ENCODE measurements around the gene SEL1L2. TPM values are rescaled to one million over a fixed set of nuclear protein-coding genes. Genes with fewer than 3 reads are reported as not detected.

SEL1L2 gene, protein sequence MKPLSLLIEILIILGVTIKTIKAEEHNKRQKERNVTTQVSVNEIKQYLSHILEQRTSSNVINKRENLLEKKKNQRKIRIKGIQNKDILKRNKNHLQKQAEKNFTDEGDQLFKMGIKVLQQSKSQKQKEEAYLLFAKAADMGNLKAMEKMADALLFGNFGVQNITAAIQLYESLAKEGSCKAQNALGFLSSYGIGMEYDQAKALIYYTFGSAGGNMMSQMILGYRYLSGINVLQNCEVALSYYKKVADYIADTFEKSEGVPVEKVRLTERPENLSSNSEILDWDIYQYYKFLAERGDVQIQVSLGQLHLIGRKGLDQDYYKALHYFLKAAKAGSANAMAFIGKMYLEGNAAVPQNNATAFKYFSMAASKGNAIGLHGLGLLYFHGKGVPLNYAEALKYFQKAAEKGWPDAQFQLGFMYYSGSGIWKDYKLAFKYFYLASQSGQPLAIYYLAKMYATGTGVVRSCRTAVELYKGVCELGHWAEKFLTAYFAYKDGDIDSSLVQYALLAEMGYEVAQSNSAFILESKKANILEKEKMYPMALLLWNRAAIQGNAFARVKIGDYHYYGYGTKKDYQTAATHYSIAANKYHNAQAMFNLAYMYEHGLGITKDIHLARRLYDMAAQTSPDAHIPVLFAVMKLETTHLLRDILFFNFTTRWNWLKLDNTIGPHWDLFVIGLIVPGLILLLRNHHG
- total RNA-seq, result not detected

DNA sequence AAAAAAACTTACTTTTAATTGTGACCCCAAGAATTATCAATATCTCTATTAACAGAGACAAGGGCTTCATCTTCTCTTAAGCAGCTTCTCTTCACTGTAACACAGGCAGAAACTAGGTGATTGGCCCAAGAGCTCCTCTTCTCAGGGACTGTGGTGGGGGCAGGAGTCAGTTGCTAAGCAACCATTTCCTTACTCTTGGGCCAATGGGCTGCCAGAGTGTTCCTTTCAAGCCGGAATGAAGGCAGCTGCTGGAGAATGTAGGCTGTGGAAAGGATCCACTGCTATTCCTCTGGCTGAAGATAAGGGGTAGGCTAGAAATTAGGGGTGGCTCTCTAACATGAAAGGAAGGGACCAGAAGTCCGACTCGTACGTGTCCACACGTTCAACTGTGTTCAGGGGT lies at the start of gene SEL1L2:
SEL1L2 (minus strand) TSS at position 150 of the 400 bp plus-strand sequence; CDS start at position 70, 80 bp downstream.
- no peaks in the 10 kb centered on the region for H3K27me3 ChIP-seq
- no peaks in the 10 kb centered on the region for H3K4me1 ChIP-seq
- no peaks in the 10 kb centered on the region for H3K9me3 ChIP-seq
- no peaks in the 10 kb centered on the region for H3K36me3 ChIP-seq
- 37% methylated on average over 5 of the region's 5 CpGs for WGBS
- no peak for DNase-seq (ENCODE audit: low spot score in 2 of 2)
- no peak for TF ChIP-seq EP300 (IDR thresholded peaks at IDR 0.05)
- no peak for TF ChIP-seq POLR2A (IDR thresholded peaks at IDR 0.05)
- no peak for TF ChIP-seq CTCF (IDR thresholded peaks at IDR 0.05)
- no peak for TF ChIP-seq POLR2AphosphoS5 (IDR thresholded peaks at IDR 0.05)
- no peak within 1 kb of the TSS for H3K27ac ChIP-seq
- no peak within 1 kb of the TSS for H3K4me3 ChIP-seq

GRCh38 chr20:14036567-14036966 lies 46.2 kb upstream of the SEL1L2 start:
- no peaks in the 10 kb centered on the region for H3K9me3 ChIP-seq
- H3K27me3 ChIP-seq, result no peaks in the 10 kb centered on the region
- no peak for TF ChIP-seq POLR2A (IDR thresholded peaks at IDR 0.05)
- TF ChIP-seq EP300 (IDR thresholded peaks at IDR 0.05), result no peak
- WGBS, result 92% methylated on average over 7 of the region's 7 CpGs
- DNase-seq (ENCODE audit: low spot score in 2 of 2), result no peak
- H3K36me3 ChIP-seq, result no peaks in the 10 kb centered on the region
- no peak overlapping the region for H3K4me3 ChIP-seq
- H3K4me1 ChIP-seq, result no peaks in the 10 kb centered on the region
- H3K27ac ChIP-seq, result no peak overlapping the region

GRCh38 chr20:14033310-14033709 lies 42.9 kb upstream of the SEL1L2 start:
- Histone ChIP-seq H3K36me3 (no peaks in the 10 kb centered on the region), H3K4me1 (no peaks in the 10 kb centered on the region), H3K27ac (no peak overlapping the region), H3K27me3 (no peaks in the 10 kb centered on the region), H3K9me3 (no peaks in the 10 kb centered on the region), H3K4me3 (no peak overlapping the region)
- 90% methylated on average over 1 of the region's 1 CpG for WGBS
- TF ChIP-seq POLR2AphosphoS5 (IDR thresholded peaks at IDR 0.05) (no peak), EP300 (IDR thresholded peaks at IDR 0.05) (no peak), POLR2A (IDR thresholded peaks at IDR 0.05) (no peak), CTCF (IDR thresholded peaks at IDR 0.05) (no peak)
- DNase-seq (ENCODE audit: low spot score in 2 of 2), result no peak

DNA sequence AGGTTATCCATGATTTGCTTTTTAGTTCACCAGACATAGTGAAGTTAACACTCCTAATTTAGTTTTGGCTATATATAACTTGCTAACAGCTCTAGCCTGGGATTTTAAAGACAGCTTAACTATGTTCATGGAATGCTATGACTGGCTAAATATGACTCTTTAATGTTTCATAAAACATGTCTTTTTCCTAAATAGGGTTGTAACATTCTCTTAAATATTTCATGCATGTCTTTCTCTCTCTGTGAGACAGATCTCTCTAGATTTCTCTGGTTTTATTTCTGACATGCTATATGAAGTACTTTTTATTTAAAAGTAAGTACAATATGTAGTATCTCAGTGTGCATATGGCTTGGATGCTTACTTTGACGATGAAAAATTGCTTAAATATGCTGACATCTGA lies 40.6 kb upstream of the SEL1L2 start:
- Histone ChIP-seq H3K27ac (no peak overlapping the region), H3K4me3 (no peak overlapping the region), H3K27me3 (no peaks in the 10 kb centered on the region), H3K4me1 (no peaks in the 10 kb centered on the region), H3K36me3 (no peaks in the 10 kb centered on the region), H3K9me3 (no peaks in the 10 kb centered on the region)
- WGBS, result 73% methylated on average over 1 of the region's 1 CpG
- TF ChIP-seq CTCF (IDR thresholded peaks at IDR 0.05), result no peak
- TF ChIP-seq EP300 (IDR thresholded peaks at IDR 0.05), result no peak
- TF ChIP-seq POLR2AphosphoS5 (IDR thresholded peaks at IDR 0.05), result no peak
- no peak for TF ChIP-seq POLR2A (IDR thresholded peaks at IDR 0.05)
- DNase-seq (ENCODE audit: low spot score in 2 of 2), result no peak

- no peak for DNase-seq (ENCODE audit: low spot score in 2 of 2)
- H3K4me1 ChIP-seq, result no peaks in the 10 kb centered on the region
- TF ChIP-seq POLR2AphosphoS5 (IDR thresholded peaks at IDR 0.05) (no peak), EP300 (IDR thresholded peaks at IDR 0.05) (no peak), POLR2A (IDR thresholded peaks at IDR 0.05) (no peak), CTCF (IDR thresholded peaks at IDR 0.05) (no peak)
- no peaks in the 10 kb centered on the region for H3K27me3 ChIP-seq
- no peak overlapping the region for H3K27ac ChIP-seq
- no peaks in the 10 kb centered on the region for H3K36me3 ChIP-seq
- 99% methylated on average over 3 of the region's 3 CpGs for WGBS
- H3K9me3 ChIP-seq, result peaks cover 20% of the 10 kb centered on the region
- no peak overlapping the region for H3K4me3 ChIP-seq
These were observed 22.3 kb upstream of the SEL1L2 start for GRCh38 chr20:14012671-14013070.
